IMR-90 (cell line): ENCODE measurements around the gene MAGI2. TPM values are rescaled to one million over a fixed set of nuclear protein-coding genes. Genes with fewer than 3 reads are reported as not detected.

Experiments
- ATAC-seq: fragments of 200-7000 bp; cut with Tn5 transposase; 2 replicates; pipeline ENCODE4 v1.9.1; 2020; ENCODE audit warnings: low read depth, mild to moderate bottlenecking, moderate library complexity
- BruUV-seq: library from RNA; stranded (reverse); fragments of 400-500 nt; replicated peaks from 2 replicates; lab custom pipeline; 2021; lab: Mats Ljungman, UMichigan
- CTCF ChIA-PET: fragments of 300-600 bp; formaldehyde crosslinking; extraction: SDS; loops from one replicate; lab custom pipeline; 2021; ENCODE audit warnings: antibody characterized with exemption; lab: Yijun Ruan, JAX
- POLR2A ChIA-PET: fragments of 300-600 bp; sonication (Branson Sonifier 250); formaldehyde crosslinking; loops from one replicate; lab custom pipeline; 2022; ENCODE audit warnings: antibody characterized with exemption; ENCODE audit not compliant: unreplicated experiment; lab: Charles Lee
- DNase-seq: peaks from one replicate; pipeline ENCODE4 v3.0.0; 2013
- H2AFZ ChIP-seq: replicated peaks from 2 replicates; pipeline ENCODE3; 2013; ENCODE audit warnings: low read length, mild to moderate bottlenecking; ENCODE audit not compliant: poor library complexity
- H2AK5ac ChIP-seq: 2 replicates; pipeline ENCODE4 v1.6.1; 2013; ENCODE audit warnings: low read depth, low read length, inconsistent platforms
- H2AK9ac ChIP-seq: replicated peaks from 2 replicates; pipeline ENCODE3; 2013; ENCODE audit warnings: mild to moderate bottlenecking, low read depth, low read length, moderate library complexity; ENCODE audit not compliant: poor library complexity
- H2BK120ac ChIP-seq: 2 replicates; pipeline ENCODE4 v1.6.1; 2013; ENCODE audit warnings: low read depth, low read length, inconsistent platforms
- H2BK15ac ChIP-seq: 3 replicates; pipeline ENCODE4 v1.6.1; 2013; ENCODE audit warnings: low read depth, low read length, inconsistent platforms
- H2BK20ac ChIP-seq: 2 replicates; pipeline ENCODE4 v1.6.1; 2013; ENCODE audit warnings: low read depth, mild to moderate bottlenecking, inconsistent platforms, low read length, moderate library complexity
- H2BK5ac ChIP-seq: 2 replicates; pipeline ENCODE4 v1.6.1; 2013; ENCODE audit warnings: mild to moderate bottlenecking, low read depth, low read length, inconsistent platforms; ENCODE audit not compliant: poor library complexity, severe bottlenecking
- H3K14ac ChIP-seq: replicated peaks from 2 replicates; pipeline ENCODE4 v1.6.1; 2013; ENCODE audit warnings: low read depth, low read length, inconsistent platforms
- H3K18ac ChIP-seq: 2 replicates; pipeline ENCODE4 v1.6.1; 2013; ENCODE audit warnings: low read depth, low read length, control low read depth
- H3K23ac ChIP-seq: 2 replicates; pipeline ENCODE4 v1.6.1; 2013; ENCODE audit warnings: low read depth, low read length, inconsistent platforms
- H3K27ac ChIP-seq: 2 replicates; pipeline ENCODE4 v1.5.1; 2013; ENCODE audit warnings: mild to moderate bottlenecking, control low read depth, low read length; ENCODE audit not compliant: insufficient read depth
- H3K27me3 ChIP-seq: 2 replicates; pipeline ENCODE4 v1.6.1; 2013; ENCODE audit warnings: low read length; ENCODE audit not compliant: control insufficient read depth, insufficient read depth
- H3K36me3 ChIP-seq: 2 replicates; pipeline ENCODE4 v1.6.1; 2013; ENCODE audit warnings: low read length, mixed read lengths; ENCODE audit not compliant: control insufficient read depth, insufficient read depth
- H3K4ac ChIP-seq: 2 replicates; pipeline ENCODE4 v1.6.1; 2013; ENCODE audit warnings: low read depth, low read length, inconsistent platforms
- H3K4me1 ChIP-seq: 2 replicates; pipeline ENCODE4 v1.6.1; 2013; ENCODE audit warnings: low read length, mixed read lengths; ENCODE audit not compliant: control insufficient read depth, insufficient read depth
- H3K4me2 ChIP-seq: 2 replicates; pipeline ENCODE4 v1.6.1; 2013; ENCODE audit warnings: low read depth, mild to moderate bottlenecking, control low read depth, low read length, moderate library complexity
- H3K4me3 ChIP-seq: 2 replicates; pipeline ENCODE4 v1.5.1; 2013; ENCODE audit warnings: low read depth, mild to moderate bottlenecking, control low read depth, low read length, moderate library complexity; ENCODE audit not compliant: insufficient read depth
- H3K56ac ChIP-seq: 2 replicates; pipeline ENCODE4 v1.6.1; 2013; ENCODE audit warnings: low read length, inconsistent platforms; ENCODE audit not compliant: insufficient read depth; ENCODE audit errors: extremely low read depth
- H3K79me1 ChIP-seq, 2 experiments: 2 replicates each; pipeline ENCODE4 v1.6.1; 2013; ENCODE audit warnings: low read length in 2 of 2, inconsistent platforms in 1 of 2, low read depth in 1 of 2
- H3K9ac ChIP-seq: 2 replicates; pipeline ENCODE4 v1.6.1; 2013; ENCODE audit warnings: low read depth, low read length, control low read depth
- H3K9me1 ChIP-seq: 2 replicates; pipeline ENCODE4 v1.6.1; 2013; ENCODE audit warnings: low read length, inconsistent platforms; ENCODE audit not compliant: insufficient read depth
- H3K9me3 ChIP-seq: 2 replicates; pipeline ENCODE4 v1.6.1; 2013; ENCODE audit warnings: low read length; ENCODE audit not compliant: control insufficient read depth, insufficient read depth
- H4K20me1 ChIP-seq: 2 replicates; pipeline ENCODE4 v1.6.1; 2013; ENCODE audit warnings: low read length, inconsistent platforms; ENCODE audit not compliant: insufficient read depth
- H4K5ac ChIP-seq: 2 replicates; pipeline ENCODE4 v1.6.1; 2013; ENCODE audit warnings: mild to moderate bottlenecking, low read depth, low read length, control low read depth
- H4K8ac ChIP-seq, 2 experiments: 2 replicates each; pipeline ENCODE4 v1.6.1; 2013; ENCODE audit warnings: low read depth in 2 of 2, low read length in 2 of 2, control low read depth in 1 of 2, inconsistent platforms in 1 of 2
- H4K91ac ChIP-seq: 2 replicates; pipeline ENCODE4 v1.6.1; 2013; ENCODE audit warnings: low read depth, low read length, inconsistent platforms; ENCODE audit not compliant: insufficient read depth
- ELK1 ChIP-seq: fragments of 150-350 bp; IDR thresholded peaks from 2 replicates; pipeline ENCODE4 v1.6.1; 2016; ENCODE audit warnings: low read depth, mild to moderate bottlenecking, low read length, moderate library complexity, borderline replicate concordance
- WGBS, 2 experiments: methylation state at CpG; one replicate each; pipeline versions ENCODE4 v1.1.5 to v1.1.7; 2013; ENCODE audit warnings: missing lambda C conversion rate in 2 of 2; ENCODE audit not compliant: insufficient read length in 1 of 2; ENCODE audit errors: extremely low coverage in 2 of 2; 5-methylcytosine and 5-hydroxymethylcytosine counted together
- dilution Hi-C: fragments of 300-500 bp; cut with HindIII; formaldehyde crosslinking; loops from one replicate; pipeline ENCODE4 v1.14.3; 2018; ENCODE audit warnings: low sequenced_read_pairs; ENCODE audit not compliant: unreplicated experiment
- in situ Hi-C: fragments of 300-500 bp; cut with MboI; formaldehyde crosslinking; loops from 3 replicates; pipeline ENCODE4 v1.14.3; 2019; ENCODE audit warnings: low sequenced_read_pairs, inconsistent platforms, mixed read lengths
- intact Hi-C: fragments of 100-400 bp; cut with micrococcal nuclease; formaldehyde crosslinking; loops from 2 replicates; pipeline ENCODE4 v1.10.0; 2022
- polyA plus RNA-seq, 3 experiments: library from polyadenylated mRNA; depleted of rRNA; stranded (reverse); fragments of >200 nt; gene quantifications; 2 replicates each; pipeline ENCODE4 v1.2.3, GENCODE V29; 2012; ENCODE audit warnings: low replicate concordance in 1 of 3
- total RNA-seq: library from RNA; depleted of rRNA; stranded (reverse); fragments of >200 nt; gene quantifications from 2 replicates; pipeline ENCODE4 v1.2.3, GENCODE V29; 2012

Gene MAGI2
- total and polyA plus RNA-seq, 2 of the 4 experiments (the other 2 are of a cell fraction): 2.5 to 17.9 TPM

DNA sequence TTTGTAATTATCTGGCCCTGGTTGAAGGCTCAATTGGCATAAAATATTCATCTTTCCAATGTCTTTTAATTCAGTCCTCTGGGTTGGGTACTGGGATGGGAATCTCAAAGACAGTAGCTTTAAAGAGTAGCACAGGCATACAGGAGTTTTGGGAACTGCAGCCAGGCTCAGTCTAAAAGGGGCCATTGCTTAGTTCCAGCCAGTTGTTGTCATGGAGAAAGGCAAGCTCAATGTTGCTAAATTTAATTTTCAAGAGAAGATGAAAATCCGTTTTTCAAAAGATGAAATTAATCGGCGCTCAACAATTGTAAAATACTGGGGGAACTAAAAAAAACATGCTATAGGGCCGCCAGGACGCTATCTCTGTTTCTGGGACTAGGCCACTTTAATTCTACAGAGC is 1279.8 kb downstream of the MAGI2 start:
- no peak overlapping the region for H3K4me2 ChIP-seq
- H3K56ac ChIP-seq: no peak overlapping the region
- TF ChIP-seq ELK1: no peak
- no peak overlapping the region for H2AK9ac ChIP-seq
- no peaks in the 10 kb centered on the region for H3K9me3 ChIP-seq
- H3K18ac ChIP-seq: no peak overlapping the region
- in situ Hi-C loops: no loop called here
- no peak overlapping the region for H2AFZ ChIP-seq
- no peaks in the 10 kb centered on the region for H3K79me1 ChIP-seq
- DNase-seq (no peak), ATAC-seq (no peak)
- dilution Hi-C loops: no loop called here
- no peak overlapping the region for H2BK120ac ChIP-seq
- H3K9ac ChIP-seq: no peak overlapping the region
- no peaks in the 10 kb centered on the region for H3K36me3 ChIP-seq
- H2AK5ac ChIP-seq: no peak overlapping the region
- H2BK20ac ChIP-seq: no peak overlapping the region
- WGBS, 2 experiments: 40% methylated on average over 1 of the region's 5 CpGs; no CpG with 5 or more reads in 1 of the 2 experiments
- CTCF ChIA-PET: interaction anchor here (0.6 kb wide), 1 partner anchor 735 kb away, joined by 3 read pairs; no protein-coding TSS in a partner anchor
- POLR2A ChIA-PET: no interaction called here
- H3K4me1 ChIP-seq: no peaks in the 10 kb centered on the region
- H3K4me3 ChIP-seq: no peak overlapping the region
- H2BK15ac ChIP-seq: no peak overlapping the region
- H4K91ac ChIP-seq: no peak overlapping the region
- no peak overlapping the region for H2BK5ac ChIP-seq
- BruUV-seq: no TSS peak
- no peak overlapping the region for H4K5ac ChIP-seq
- no peaks in the 10 kb centered on the region for H3K27me3 ChIP-seq
- H3K14ac ChIP-seq: no peak overlapping the region
- H3K9me1 ChIP-seq: peaks cover 3% of the 10 kb centered on the region; the same call in 1 of the 2 replicates
- no peak overlapping the region for H4K8ac ChIP-seq
- intact Hi-C loops: no loop called here
- no peaks in the 10 kb centered on the region for H4K20me1 ChIP-seq
- no peak overlapping the region for H3K4ac ChIP-seq
- H3K23ac ChIP-seq: no peak overlapping the region
- no peak overlapping the region for H3K27ac ChIP-seq
